HepG2 (cell line): Measurements from ENCODE around the gene VAMP5. TPM values are rescaled to one million over a fixed set of nuclear protein-coding genes. Genes with fewer than 3 reads are reported as not detected.
A peak's percentile ranks its signal among the peaks of the same experiment; 100 is the strongest.

ENCODE experiments used
- AKNA ChIP-seq: sonication (generic); formaldehyde crosslinking; IDR thresholded peaks from 2 replicates; pipeline ENCODE4 v1.4.0; 2020; ENCODE audit warnings: missing genetic modification reagents, borderline replicate concordance
- FOXA1 ChIP-seq, 2 experiments: fragments of 450-650 bp in 1 of 2; sonication (generic) in 1 of 2; formaldehyde crosslinking in 1 of 2; IDR thresholded peaks; 2 replicates each; pipeline versions ENCODE4 v1.4.0 to v1.6.1; 2016 to 2020; ENCODE audit warnings: missing genetic modification reagents in 1 of 2
- KLF16 ChIP-seq, 2 experiments: sonication (generic) in 1 of 2; formaldehyde crosslinking in 1 of 2; IDR thresholded peaks; 2 replicates each; pipeline versions ENCODE4 v1.6.1 to v1.8.0; 2016 to 2023; ENCODE audit warnings: missing genetic modification reagents in 2 of 2, missing compliant biosample characterization in 1 of 2
- MIXL1 ChIP-seq: IDR thresholded peaks from 2 replicates; pipeline ENCODE4 v1.6.1; 2016
- PAXIP1 ChIP-seq: sonication (generic); formaldehyde crosslinking; conservative IDR thresholded peaks from 2 replicates; pipeline ENCODE4 v1.4.0; 2020; ENCODE audit warnings: mild to moderate bottlenecking, missing genetic modification reagents, moderate library complexity
- SNRNP70 ChIP-seq: fragments of 200-400 bp; formaldehyde crosslinking; IDR thresholded peaks from 2 replicates; pipeline ENCODE4 v1.6.1; 2017; ENCODE audit warnings: mild to moderate bottlenecking, low read depth, low read length, moderate library complexity
- UBTF ChIP-seq: sonication (generic); formaldehyde crosslinking; IDR thresholded peaks from 2 replicates; pipeline ENCODE4 v1.4.0; 2020; ENCODE audit warnings: mild to moderate bottlenecking, missing genetic modification reagents
- WIZ ChIP-seq: sonication (generic); formaldehyde crosslinking; IDR thresholded peaks from 2 replicates; pipeline ENCODE4 v1.5.1; 2020; ENCODE audit warnings: mild to moderate bottlenecking, missing genetic modification reagents
- ZNF101 ChIP-seq: sonication (generic); formaldehyde crosslinking; IDR thresholded peaks from 2 replicates; pipeline ENCODE4 v1.4.0; 2020; ENCODE audit warnings: mild to moderate bottlenecking, low read depth, missing genetic modification reagents, borderline replicate concordance
- ZNF275 ChIP-seq: sonication (generic); formaldehyde crosslinking; IDR thresholded peaks from 2 replicates; pipeline ENCODE4 v1.8.0; 2022; ENCODE audit warnings: missing genetic modification reagents, mild to moderate bottlenecking, inconsistent platforms, borderline replicate concordance
- ZNF33A ChIP-seq: sonication (generic); formaldehyde crosslinking; IDR thresholded peaks from 2 replicates; pipeline ENCODE4 v1.5.1; 2020; ENCODE audit warnings: missing genetic modification reagents, mild to moderate bottlenecking, moderate library complexity, borderline replicate concordance
- ZNF788 ChIP-seq: sonication (generic); formaldehyde crosslinking; IDR thresholded peaks from 2 replicates; pipeline ENCODE4 v1.5.0; 2020; ENCODE audit warnings: mild to moderate bottlenecking, missing genetic modification reagents, borderline replicate concordance
- ZSCAN5A ChIP-seq: sonication (generic); formaldehyde crosslinking; IDR thresholded peaks from 2 replicates; pipeline ENCODE4 v1.8.0; 2022; ENCODE audit warnings: mild to moderate bottlenecking, missing genetic modification reagents, borderline replicate concordance
- polyA plus RNA-seq, 8 experiments: library from polyadenylated mRNA; depleted of rRNA in 3 of 8; stranded (reverse) in 7 of 8; unstranded in 1 of 8; fragments of >200 nt; fragmentation: Illumina TruSeq in 4 of 8; extraction: Trizol in 4 of 8; gene quantifications; 2 replicates each; pipeline versions ENCODE4 v1.2.1 to v1.2.3, GENCODE V29; 2011 to 2016; ENCODE audit warnings: low read depth in 4 of 8, missing spikeins in 1 of 8, mixed read lengths in 1 of 8; ENCODE audit not compliant: insufficient read depth in 1 of 8
- total RNA-seq, 5 experiments: library from RNA; depleted of rRNA; stranded (reverse); fragments of >200 nt; fragmentation: Illumina TruSeq; extraction: Trizol; gene quantifications; 2 replicates each; pipeline ENCODE4 v1.2.3, GENCODE V29; 2016; ENCODE audit warnings: low read depth in 1 of 5

Gene VAMP5
- total and polyA plus RNA-seq, 2 of the 13 experiments (the other 11 are each of a cell fraction or from before 2014, with no cell fraction given): 7.2 to 56.7 TPM

- peak; percentile 79 for TF ChIP-seq ZNF275
- no peak for TF ChIP-seq ZSCAN5A
- TF ChIP-seq SNRNP70: no peak
- TF ChIP-seq AKNA: peak; percentile 85
- TF ChIP-seq UBTF (CRISPR knock-in tag): no peak
- peak; percentile 72 for TF ChIP-seq ZNF788 (CRISPR knock-in tag)
- 0 out of 2 replicates have a peak, but pooled peaks have one; percentile 52 for TF ChIP-seq ZNF101 (CRISPR knock-in tag)
- TF ChIP-seq KLF16 (CRISPR knock-in tag; IDR thresholded peaks at IDR 0.05): peak in 1 of 2 experiments; percentile 68; a peak in 1 of 4 replicates
- no peak for TF ChIP-seq PAXIP1 (CRISPR knock-in tag)
- TF ChIP-seq MIXL1 (CRISPR knock-in tag): no peak; the same call in 1 of the 2 replicates
- 0 out of 2 replicates have a peak, but pooled peaks have one; percentile 1 for TF ChIP-seq ZNF33A (CRISPR knock-in tag)
- TF ChIP-seq FOXA1 (IDR thresholded peaks at IDR 0.05): no peak
- TF ChIP-seq FOXA1 (CRISPR knock-in tag; IDR thresholded peaks at IDR 0.05): no peak
- no peak; the same call in 1 of the 2 replicates for TF ChIP-seq WIZ (CRISPR knock-in tag)
Observed at GRCh38 chr2:85539361-85540132, 44.7 kb upstream of the VAMP5 start (continued).
